ENCODE measurements around the gene ZSCAN5C. TPM values are rescaled to one million over a fixed set of nuclear protein-coding genes. Genes with fewer than 3 reads are reported as not detected.

ZSCAN5C gene
- total and polyA plus RNA-seq, 2 donors (not counting 3 experiments of a cell fraction or from before 2014, with no cell fraction given) = not detected

GRCh38 chr19:56161534-56161933 is 40.5 kb upstream of the ZSCAN5C start:
- Histone ChIP-seq H4K20me1 (replicated peaks; ENCODE audit: control insufficient read depth, extremely low read depth, insufficient read depth, low read length) (no peaks in the 10 kb centered on the region), H3K36me3 (ENCODE audit: control insufficient read depth in 2 of 2, extremely low read depth in 1 of 2, insufficient read depth in 2 of 2, low read length in 2 of 2) (peaks cover 0 to 11% of the 10 kb centered on the region in 2 experiments), H3K9me1 (replicated peaks; ENCODE audit: control insufficient read depth, extremely low read depth, insufficient read depth, low read length) (no peaks in the 10 kb centered on the region), H3K4me1 (ENCODE audit: control insufficient read depth, extremely low read depth, insufficient read depth, low read length) (peaks cover 7% of the 10 kb centered on the region), H3K4me2 (ENCODE audit: insufficient read depth, low read length) (no peak overlapping the region), H3K9me3 (replicated peaks; ENCODE audit: control insufficient read depth, insufficient read depth, low read length) (no peaks in the 10 kb centered on the region), H3K79me2 (ENCODE audit: control insufficient read depth, insufficient read depth, low read length) (no peaks in the 10 kb centered on the region), H3K27me3 (ENCODE audit: control insufficient read depth in 2 of 2, insufficient read depth in 2 of 2, low read length in 2 of 2) (no peaks in the 10 kb centered on the region), H2AFZ (ENCODE audit: low read depth, low read length) (no peak overlapping the region), H3K4me3 (replicated peaks in 1 of 3; ENCODE audit: insufficient read depth in 1 of 3, low read depth in 1 of 3, low read length in 3 of 3) (no peak overlapping the region), H3K9ac (replicated peaks; ENCODE audit: extremely low read depth, insufficient read depth, low read length) (no peak overlapping the region), H3K27ac (ENCODE audit: insufficient read depth, low read depth, low read length) (peak overlapping the region; percentile 20)
- FAIRE-seq (no peak), DNase-seq (ENCODE audit: low read depth, low spot score) (no peak)
- BruUV-seq (replicated peaks) = no TSS peak
- CTCF ChIA-PET = interaction anchor here (1.1 kb wide), 1 partner anchor 95 kb away, joined by 3 read pairs; no protein-coding TSS in a partner anchor
- no peak for TF ChIP-seq GATA2 (IDR thresholded peaks at IDR 0.05; ENCODE audit: insufficient read depth, insufficient read length, low read depth, low read length)
- no peak for TF ChIP-seq POLR2AphosphoS5 (IDR thresholded peaks at IDR 0.05; ENCODE audit: insufficient read depth, low read depth, low read length)
- TF ChIP-seq, protein P1, sequence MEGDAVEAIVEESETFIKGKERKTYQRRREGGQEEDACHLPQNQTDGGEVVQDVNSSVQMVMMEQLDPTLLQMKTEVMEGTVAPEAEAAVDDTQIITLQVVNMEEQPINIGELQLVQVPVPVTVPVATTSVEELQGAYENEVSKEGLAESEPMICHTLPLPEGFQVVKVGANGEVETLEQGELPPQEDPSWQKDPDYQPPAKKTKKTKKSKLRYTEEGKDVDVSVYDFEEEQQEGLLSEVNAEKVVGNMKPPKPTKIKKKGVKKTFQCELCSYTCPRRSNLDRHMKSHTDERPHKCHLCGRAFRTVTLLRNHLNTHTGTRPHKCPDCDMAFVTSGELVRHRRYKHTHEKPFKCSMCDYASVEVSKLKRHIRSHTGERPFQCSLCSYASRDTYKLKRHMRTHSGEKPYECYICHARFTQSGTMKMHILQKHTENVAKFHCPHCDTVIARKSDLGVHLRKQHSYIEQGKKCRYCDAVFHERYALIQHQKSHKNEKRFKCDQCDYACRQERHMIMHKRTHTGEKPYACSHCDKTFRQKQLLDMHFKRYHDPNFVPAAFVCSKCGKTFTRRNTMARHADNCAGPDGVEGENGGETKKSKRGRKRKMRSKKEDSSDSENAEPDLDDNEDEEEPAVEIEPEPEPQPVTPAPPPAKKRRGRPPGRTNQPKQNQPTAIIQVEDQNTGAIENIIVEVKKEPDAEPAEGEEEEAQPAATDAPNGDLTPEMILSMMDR (IDR thresholded peaks at IDR 0.05; ENCODE audit: extremely low read depth in 1 of 2, insufficient read depth in 1 of 2, low read depth in 1 of 2, low read length in 2 of 2) = no peak
- TF ChIP-seq EZH2 (IDR thresholded peaks at IDR 0.05; ENCODE audit: borderline replicate concordance, low read depth, low read length, severe bottlenecking) = no peak
- TF ChIP-seq, protein P2, sequence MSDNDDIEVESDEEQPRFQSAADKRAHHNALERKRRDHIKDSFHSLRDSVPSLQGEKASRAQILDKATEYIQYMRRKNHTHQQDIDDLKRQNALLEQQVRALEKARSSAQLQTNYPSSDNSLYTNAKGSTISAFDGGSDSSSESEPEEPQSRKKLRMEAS (IDR thresholded peaks at IDR 0.05; ENCODE audit: insufficient read depth, insufficient read length) = no peak
- TF ChIP-seq MYC (IDR thresholded peaks at IDR 0.05; ENCODE audit: low read depth, low read length) = no peak
- no peak for TF ChIP-seq JUN (IDR thresholded peaks at IDR 0.05; ENCODE audit: borderline replicate concordance, insufficient read depth, insufficient read length, low read depth)
- POLR2A ChIA-PET = interaction anchor here (0.6 kb wide), 1 partner anchor 42 kb away, joined by 4 read pairs; no protein-coding TSS in a partner anchor
- dilution Hi-C loops (cut with MboI; ENCODE audit: extremely low pct_ligation_motif_present, low sequenced_read_pairs) = no loop called here
- intact Hi-C loops (cut with micrococcal nuclease) = no loop called here

Measured in endothelial cell of umbilical vein (primary cell).